Astrocyte (in vitro differentiated cells and primary cell): ENCODE results near the gene ASPSCR1. TPM values are rescaled to one million over a fixed set of nuclear protein-coding genes. Genes with fewer than 3 reads are reported as not detected.

Experiments
- DNase-seq: peaks from one replicate; pipeline ENCODE4 v3.0.0-alpha.2; 2010; ENCODE audit warnings: low read depth
- FAIRE-seq: peaks from 2 replicates; lab custom pipeline; 2011; peaks lifted over from hg19 to GRCh38; lab: Jason Lieb, UNC
- H2AFZ ChIP-seq: 2 replicates; pipeline ENCODE4 v1.6.0; 2012; ENCODE audit warnings: low read depth, low read length, inconsistent platforms
- H3K27ac ChIP-seq: 2 replicates; pipeline ENCODE4 v1.5.1; 2011; ENCODE audit warnings: low read depth, low read length, inconsistent platforms
- H3K27me3 ChIP-seq: 2 replicates; pipeline ENCODE4 v1.6.0; 2011; ENCODE audit warnings: low read length, inconsistent platforms; ENCODE audit not compliant: insufficient read depth
- H3K36me3 ChIP-seq: 2 replicates; pipeline ENCODE4 v1.5.1; 2011; ENCODE audit warnings: low read length, inconsistent platforms; ENCODE audit not compliant: insufficient read depth
- H3K4me1 ChIP-seq: 2 replicates; pipeline ENCODE4 v1.5.1; 2011; ENCODE audit warnings: low read length, inconsistent platforms; ENCODE audit not compliant: insufficient read depth
- H3K4me2 ChIP-seq: 2 replicates; pipeline ENCODE4 v1.6.0; 2012; ENCODE audit warnings: low read length, inconsistent platforms
- H3K4me3 ChIP-seq: 2 replicates; pipeline ENCODE4 v1.5.1; 2011; ENCODE audit warnings: low read depth, mild to moderate bottlenecking, low read length, inconsistent platforms; ENCODE audit not compliant: insufficient read depth
- H3K79me2 ChIP-seq: 2 replicates; pipeline ENCODE4 v1.6.0; 2012; ENCODE audit warnings: mild to moderate bottlenecking, low read length, inconsistent platforms; ENCODE audit not compliant: insufficient read depth
- H3K9ac ChIP-seq: 2 replicates; pipeline ENCODE4 v1.6.0; 2012; ENCODE audit warnings: mild to moderate bottlenecking, low read length, inconsistent platforms
- H3K9me3 ChIP-seq: 2 replicates; pipeline ENCODE4 v1.5.1; 2012; ENCODE audit warnings: low read depth, mild to moderate bottlenecking, low read length, inconsistent platforms; ENCODE audit not compliant: insufficient read depth
- H4K20me1 ChIP-seq: 2 replicates; pipeline ENCODE4 v1.6.0; 2012; ENCODE audit warnings: low read length, inconsistent platforms; ENCODE audit not compliant: insufficient read depth
- H3K27ac Mint-ChIP-seq: one replicate; pipeline ENCODE4 v1.8.0; 2021; ENCODE audit warnings: mild to moderate bottlenecking, mixed read lengths; ENCODE audit not compliant: unreplicated experiment
- H3K27me3 Mint-ChIP-seq: one replicate; pipeline ENCODE4 v1.8.0; 2021; ENCODE audit warnings: low read depth, mixed read lengths; ENCODE audit not compliant: unreplicated experiment
- H3K36me3 Mint-ChIP-seq: one replicate; pipeline ENCODE4 v1.8.0; 2021; ENCODE audit warnings: low read depth, mixed read lengths; ENCODE audit not compliant: unreplicated experiment
- H3K4me1 Mint-ChIP-seq: one replicate; pipeline ENCODE4 v1.8.0; 2021; ENCODE audit warnings: low read depth, mixed read lengths; ENCODE audit not compliant: unreplicated experiment
- H3K4me3 Mint-ChIP-seq: one replicate; pipeline ENCODE4 v1.8.0; 2021; ENCODE audit warnings: mild to moderate bottlenecking, moderate library complexity, mixed read lengths; ENCODE audit not compliant: unreplicated experiment
- H3K9me3 Mint-ChIP-seq: one replicate; pipeline ENCODE4 v1.8.0; 2021; ENCODE audit warnings: mild to moderate bottlenecking, mixed read lengths; ENCODE audit not compliant: unreplicated experiment
- CTCF ChIP-seq: IDR thresholded peaks from 2 replicates; pipeline ENCODE4 v1.5.1; 2011; ENCODE audit warnings: low read depth, mild to moderate bottlenecking, inconsistent platforms, low read length, moderate library complexity; ENCODE audit not compliant: insufficient read depth
- EZH2 ChIP-seq: IDR thresholded peaks from 2 replicates; pipeline ENCODE4 v1.6.1; 2012; ENCODE audit warnings: mild to moderate bottlenecking, low read length, inconsistent platforms; ENCODE audit not compliant: insufficient read depth
- total RNA-seq: library from RNA; stranded (reverse); gene quantifications from 2 replicates; pipeline ENCODE4 v1.2.1, GENCODE V29; 2021

The ASPSCR1 gene
- total RNA-seq, 1 donor from 2014 or later, result 25.5 TPM

DNA sequence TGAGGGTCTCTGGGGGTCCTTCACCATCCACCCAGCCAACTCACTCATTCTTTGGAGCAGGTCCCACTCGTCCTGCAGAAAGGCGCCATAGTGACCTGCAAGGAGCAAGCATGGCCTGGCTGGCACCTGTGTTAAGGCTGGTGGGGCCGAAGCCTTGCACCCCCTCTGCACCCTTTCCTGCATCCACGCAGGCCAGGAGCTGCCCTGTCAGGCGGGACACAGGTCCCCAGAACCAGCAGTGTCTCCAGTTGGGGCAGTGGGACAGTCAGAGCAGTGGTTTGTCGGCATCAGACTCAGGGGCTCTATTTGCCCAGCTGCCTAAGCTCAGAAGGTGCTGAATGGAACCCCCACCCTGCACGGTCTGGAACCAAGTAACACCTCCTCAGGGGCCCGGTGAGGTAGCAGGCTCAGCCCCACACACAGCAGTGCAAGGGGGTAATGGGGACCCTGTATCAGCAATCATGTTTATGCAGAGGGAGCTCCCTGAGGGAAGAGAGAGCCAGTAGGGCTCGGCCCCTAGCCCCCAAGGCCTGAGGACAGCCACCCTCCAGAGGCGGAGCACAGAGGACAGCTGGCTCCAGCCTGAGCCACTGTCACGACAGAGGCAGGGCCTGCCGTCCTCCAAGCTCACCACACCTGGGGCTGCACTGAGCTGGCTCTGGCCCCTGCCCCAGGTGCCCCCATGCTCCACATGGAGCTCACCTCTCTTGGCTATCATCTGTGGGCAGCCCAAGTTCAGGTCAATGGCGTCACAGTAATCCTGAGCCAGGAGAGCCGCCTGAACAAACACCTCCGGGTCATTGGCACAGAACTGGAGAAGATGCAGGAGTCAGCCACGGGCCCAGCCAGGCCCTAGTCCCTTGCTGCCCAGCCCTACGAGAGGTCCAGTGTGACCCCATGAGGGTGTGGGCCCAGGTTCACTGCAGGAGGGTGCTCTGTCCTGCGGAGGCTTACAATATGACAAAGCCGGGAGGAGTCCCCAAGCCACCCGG, 86.3 kb downstream of the ASPSCR1 start:
- no peak overlapping the region for H3K27ac Mint-ChIP-seq
- H3K79me2 ChIP-seq, result peaks cover 30% of the 10 kb centered on the region
- H3K36me3 Mint-ChIP-seq, result peaks cover 3% of the 10 kb centered on the region
- H3K27ac ChIP-seq, result no peak overlapping the region
- no peak overlapping the region for H2AFZ ChIP-seq
- peaks cover 12% of the 10 kb centered on the region for H3K4me1 ChIP-seq
- DNase-seq (no peak), FAIRE-seq (no peak)
- no peak overlapping the region for H3K4me3 ChIP-seq
- no peaks in the 10 kb centered on the region for H3K27me3 Mint-ChIP-seq
- H3K27me3 ChIP-seq, result no peaks in the 10 kb centered on the region
- H4K20me1 ChIP-seq, result peaks cover 31% of the 10 kb centered on the region
- H3K9me3 ChIP-seq, result no peaks in the 10 kb centered on the region
- H3K4me1 Mint-ChIP-seq, result no peaks in the 10 kb centered on the region
- no peak for TF ChIP-seq CTCF
- no peak for TF ChIP-seq EZH2
- peak overlapping the region; percentile 92 for H3K9ac ChIP-seq
- H3K9me3 Mint-ChIP-seq, result no peaks in the 10 kb centered on the region
- peak overlapping the region; percentile 96 for H3K4me2 ChIP-seq
- peak overlapping the region; percentile 76 for H3K4me3 Mint-ChIP-seq
- H3K36me3 ChIP-seq, result peaks cover 2% of the 10 kb centered on the region

DNA sequence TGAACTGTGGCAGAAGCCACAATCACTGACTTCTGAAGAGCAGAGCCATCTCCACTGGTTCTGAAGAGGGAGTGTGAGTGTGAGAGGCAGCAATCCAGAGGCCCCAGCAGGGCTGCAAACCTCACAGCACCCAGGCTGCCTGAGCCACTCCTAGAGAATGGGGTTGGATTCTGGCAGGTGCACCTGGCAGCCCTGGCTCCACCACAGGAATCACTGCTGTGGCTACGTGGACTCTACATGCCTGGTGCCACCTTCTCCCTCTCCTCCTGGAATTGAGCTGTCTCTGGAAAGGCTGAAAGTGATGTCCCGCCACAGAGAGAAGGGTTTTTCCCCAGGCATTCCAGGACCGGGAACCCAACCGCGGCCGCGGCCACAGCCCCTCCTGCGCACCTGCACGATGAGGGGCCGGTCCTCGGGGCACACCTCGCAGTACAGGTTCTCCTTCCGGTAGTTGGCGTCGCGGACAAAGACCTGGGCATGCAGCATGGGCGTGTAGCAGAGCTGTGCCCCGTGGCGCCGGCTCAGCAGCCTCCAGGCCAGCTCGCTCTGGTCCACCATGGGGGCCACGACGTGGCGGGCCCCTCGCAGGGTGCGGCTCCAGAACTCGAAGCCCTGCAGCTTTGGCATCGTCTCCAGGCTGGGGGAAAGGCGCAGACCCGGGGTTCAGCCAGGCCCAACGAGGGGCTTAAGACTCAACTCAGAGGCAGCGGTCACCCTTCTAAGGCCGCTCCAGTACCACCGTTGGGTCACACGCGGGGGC, 87.2 kb downstream of the ASPSCR1 start:
- no peaks in the 10 kb centered on the region for H3K27me3 ChIP-seq
- Mint-ChIP-seq H3K4me1 (no peaks in the 10 kb centered on the region), H3K9me3 (no peaks in the 10 kb centered on the region), H3K27ac (no peak overlapping the region), H3K36me3 (peaks cover 3% of the 10 kb centered on the region), H3K4me3 (peak overlapping the region; percentile 76), H3K27me3 (no peaks in the 10 kb centered on the region)
- peak overlapping the region; percentile 33 for H3K27ac ChIP-seq
- peak overlapping the region; percentile 92 for H3K9ac ChIP-seq
- peaks cover 12% of the 10 kb centered on the region for H3K4me1 ChIP-seq
- H3K36me3 ChIP-seq, result peaks cover 2% of the 10 kb centered on the region
- H2AFZ ChIP-seq, result peak overlapping the region; percentile 66
- peaks cover 30% of the 10 kb centered on the region for H3K79me2 ChIP-seq
- TF ChIP-seq CTCF, result no peak
- no peak for TF ChIP-seq EZH2
- H4K20me1 ChIP-seq, result peaks cover 24% of the 10 kb centered on the region
- peak overlapping the region; percentile 96 for H3K4me2 ChIP-seq
- H3K9me3 ChIP-seq, result no peaks in the 10 kb centered on the region
- no peak for FAIRE-seq
- no peak for DNase-seq
- H3K4me3 ChIP-seq, result peak overlapping the region; percentile 71
